AG20443 (cell line): Measurements from ENCODE around the gene VSX1.

Experiments used
- DNase-seq: peaks from one replicate; pipeline ENCODE4 v3.0.0; 2012; ENCODE audit warnings: low spot score, mixed read lengths

Gene VSX1

DNA sequence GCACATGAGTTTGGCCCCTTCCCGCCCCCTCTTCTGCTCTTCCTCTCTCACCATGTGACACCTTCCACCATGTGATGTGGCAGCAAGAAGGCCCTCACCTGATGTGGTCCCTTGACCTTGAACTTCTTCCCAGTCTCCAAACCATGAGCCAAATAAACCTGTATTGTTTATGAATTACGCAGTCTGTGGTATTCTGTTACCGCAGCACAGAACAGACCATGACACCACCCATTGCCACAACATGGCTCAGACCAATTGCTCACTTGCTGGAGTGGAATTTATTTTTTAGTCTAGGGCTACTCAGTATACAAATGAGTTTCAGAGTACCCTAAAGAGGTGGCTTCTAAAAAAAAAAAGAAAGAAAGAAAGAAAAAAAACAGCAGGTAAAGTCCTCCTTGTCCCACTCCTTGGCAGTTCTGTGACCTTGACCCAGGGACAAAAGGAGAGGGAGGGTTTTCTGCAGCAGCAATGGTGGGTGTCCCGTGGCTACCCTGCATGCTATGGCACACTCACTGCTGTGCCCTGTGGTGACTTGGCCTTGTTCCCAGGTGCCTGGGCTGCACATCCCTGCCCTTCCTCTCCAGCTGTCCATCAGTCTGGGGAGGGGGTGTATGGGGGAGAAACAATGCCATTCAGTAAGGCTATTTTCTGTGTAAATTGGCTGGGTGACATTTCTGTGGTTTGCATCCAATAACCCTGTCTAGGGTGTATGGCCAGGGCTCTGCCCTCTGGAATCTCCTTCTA is 5.4 kb upstream of the VSX1 start:
- DNase-seq, result no peak

DNA sequence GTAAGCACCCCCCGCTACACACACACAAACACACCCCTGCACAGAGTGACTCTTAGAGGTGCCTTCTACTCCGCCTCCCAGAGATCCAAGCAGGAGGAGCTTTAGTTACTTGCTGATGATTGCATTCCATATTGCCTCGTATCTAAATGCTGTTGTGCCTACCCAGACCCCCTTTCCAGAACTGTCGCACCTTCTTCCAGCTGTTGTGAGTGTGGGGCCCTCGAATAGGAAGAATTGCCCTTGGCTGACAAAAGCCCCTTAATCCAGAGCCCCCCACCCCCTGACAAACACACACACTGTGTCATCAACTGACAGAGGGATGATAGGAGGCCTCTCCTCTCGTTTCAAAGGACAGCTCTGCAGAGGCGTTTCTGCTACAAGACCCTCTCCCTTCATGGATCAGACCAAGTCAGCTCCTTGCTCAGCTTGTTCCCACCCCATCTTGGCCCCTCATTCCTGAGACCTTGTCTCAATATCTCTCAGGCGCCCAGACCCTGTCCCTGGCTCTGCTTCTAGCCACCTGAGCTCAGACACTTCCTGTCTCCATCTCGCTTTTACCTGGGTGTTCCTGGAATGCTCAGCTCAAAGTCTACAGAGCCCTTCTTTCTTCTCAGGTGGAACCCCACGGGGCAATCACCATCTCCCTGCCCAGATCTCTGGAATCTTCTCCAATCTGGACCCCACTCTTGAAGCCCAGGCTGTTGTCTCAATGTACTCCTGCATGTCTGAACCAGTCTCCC is 4.0 kb upstream of the VSX1 start:
- DNase-seq, result no peak

DNA sequence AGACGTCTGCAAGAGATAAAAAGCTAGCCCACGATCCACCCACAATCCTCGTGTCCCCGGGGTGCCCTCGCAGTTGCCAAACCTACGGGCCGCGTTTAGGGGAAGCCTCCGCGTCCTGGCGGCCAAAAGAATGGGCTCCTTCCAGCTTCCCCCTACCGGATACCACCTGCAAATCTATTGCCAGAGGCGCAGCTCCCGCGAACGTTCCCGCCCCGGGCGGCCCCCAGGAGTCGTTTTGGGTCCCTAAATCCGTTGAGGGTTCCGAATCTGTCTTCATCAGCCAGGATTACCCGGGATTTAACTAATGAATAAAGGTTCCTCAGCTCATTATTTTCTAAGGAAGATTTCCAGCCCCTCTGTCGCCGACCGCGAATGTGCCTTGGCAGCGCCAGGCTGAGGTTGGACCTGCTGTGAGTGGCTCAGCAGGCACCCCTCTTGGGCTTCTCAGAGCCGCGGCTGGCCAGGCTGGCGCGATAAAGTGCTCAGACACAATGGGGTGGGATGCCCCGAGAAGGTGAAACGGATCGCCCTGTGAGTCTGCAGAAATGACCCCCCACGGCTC is 2.8 kb upstream of the VSX1 start:
- DNase-seq, result no peak

DNA sequence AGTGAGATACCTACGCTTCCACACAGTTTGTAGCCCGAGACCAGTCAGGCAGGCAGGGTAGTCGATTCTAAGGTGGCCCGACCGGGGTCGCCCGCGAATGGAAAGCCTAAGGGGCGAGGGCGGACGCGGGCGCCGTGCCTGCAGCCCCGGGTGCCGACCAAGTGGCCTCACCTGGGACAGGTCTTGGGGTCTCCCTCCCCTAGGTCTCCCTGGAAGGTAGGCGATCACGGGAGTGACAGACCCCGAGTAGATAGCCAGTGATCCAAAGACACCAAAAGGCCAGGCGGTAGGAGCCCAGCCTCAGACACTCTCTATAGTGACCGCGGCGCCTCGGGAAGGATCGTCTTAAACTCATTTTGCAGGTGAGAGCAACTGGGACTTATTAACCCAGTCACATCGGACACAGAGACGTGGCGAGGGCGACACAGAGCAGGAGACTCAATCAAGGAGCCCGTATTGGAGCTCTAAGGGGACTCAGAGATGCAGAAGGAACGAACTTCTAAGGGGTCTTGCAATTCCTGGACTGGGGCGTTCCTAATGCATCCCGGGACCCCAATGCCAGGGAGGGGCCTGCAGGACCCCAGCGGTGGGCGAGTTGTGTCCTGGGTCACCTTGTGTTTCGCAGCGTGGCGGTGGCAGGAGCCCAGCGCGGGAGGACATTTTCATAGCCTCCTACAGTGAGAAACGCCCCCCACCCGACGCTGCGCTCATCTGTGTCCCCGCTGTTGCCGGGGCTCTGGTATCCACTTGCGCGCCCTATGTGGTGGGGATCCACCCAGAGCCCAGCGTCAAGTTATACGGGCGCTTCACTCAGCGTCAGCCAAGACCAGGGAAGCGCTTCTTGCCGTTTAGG is 2.1 kb upstream of the VSX1 start:
- DNase-seq, result no peak

DNA sequence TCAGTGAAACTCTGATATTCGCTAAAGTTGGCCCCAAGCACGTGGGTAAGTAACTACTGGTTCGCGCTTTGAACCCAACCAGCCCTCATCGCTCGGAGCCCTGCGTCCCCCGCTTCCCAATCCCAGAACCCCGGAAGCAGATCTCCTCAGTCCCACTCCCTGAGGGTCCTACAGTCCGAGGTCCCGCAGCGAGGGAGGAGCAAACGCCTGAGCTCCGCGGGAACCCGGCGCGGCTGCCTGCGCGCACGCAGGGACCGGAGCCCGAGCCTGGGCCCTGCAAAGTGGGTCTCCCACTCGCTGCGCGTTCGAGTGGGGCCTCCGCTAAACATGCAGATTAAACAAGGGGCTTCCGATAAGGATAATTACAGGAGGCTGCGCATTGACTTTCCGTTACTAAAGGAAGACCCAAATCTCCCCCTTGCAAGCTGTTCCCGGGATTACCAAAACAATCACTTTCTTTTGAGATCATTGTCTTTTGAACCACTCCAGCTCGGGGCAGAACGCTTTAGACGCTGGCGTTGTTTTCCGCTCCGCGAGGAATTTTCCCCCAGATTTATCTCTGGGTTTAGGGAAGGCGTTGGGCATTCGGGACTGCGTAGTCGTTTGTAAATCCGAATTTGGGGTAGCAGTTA is 1.3 kb upstream of the VSX1 start:
- DNase-seq, result no peak

DNA sequence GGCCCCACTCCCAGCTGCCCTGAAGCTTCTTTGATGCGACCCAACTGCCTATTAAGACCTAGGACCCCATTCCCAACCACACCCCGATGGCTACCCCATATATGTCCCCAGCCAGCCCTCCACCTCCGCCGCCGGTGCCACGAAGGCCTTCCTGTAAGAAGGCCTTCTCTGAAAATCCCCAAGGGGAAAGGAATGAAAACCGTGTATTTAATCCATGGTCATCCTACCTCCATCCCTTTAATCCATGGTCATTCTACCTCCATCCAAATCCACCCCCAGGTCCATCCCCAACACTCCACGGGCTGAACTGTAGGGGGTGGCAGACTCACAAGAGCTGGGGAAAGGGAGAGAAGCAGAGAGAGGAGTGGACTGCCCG is 545 bp upstream of the VSX1 start:
- DNase-seq, result no peak

DNA sequence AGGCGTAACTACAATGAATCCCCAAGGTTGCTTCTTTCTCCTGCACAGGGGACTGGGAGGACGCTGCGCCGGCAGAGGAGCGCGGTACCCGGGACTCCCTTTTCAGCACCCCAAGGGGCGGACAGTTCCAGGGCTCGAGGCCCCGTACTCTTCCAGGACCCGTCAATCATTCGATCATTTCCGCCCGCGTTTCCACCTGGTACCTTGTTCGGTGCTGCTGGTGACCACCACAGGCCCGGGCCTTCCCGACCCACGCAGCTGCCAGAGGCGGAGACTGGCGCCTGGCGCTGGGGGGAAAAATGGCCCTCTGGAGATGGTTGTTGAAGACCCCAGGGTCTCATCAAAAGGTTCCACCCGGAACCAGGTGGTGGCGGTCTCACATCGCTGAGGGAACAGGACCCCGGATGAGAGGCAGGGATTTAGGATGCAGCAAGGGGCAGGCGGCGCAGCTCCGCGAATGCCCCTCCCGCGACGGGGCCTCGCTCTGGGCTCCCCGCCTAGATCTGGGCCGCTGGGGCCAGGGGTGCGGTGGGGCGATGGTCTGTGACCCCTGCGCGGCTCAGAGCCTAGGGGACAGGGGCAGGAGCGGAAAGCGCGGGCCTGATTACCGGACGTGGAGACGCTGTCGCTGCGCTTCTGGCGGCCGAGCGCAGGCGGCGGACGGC is 744 bp downstream of the VSX1 start:
- peak; percentile 52 for DNase-seq

DNA sequence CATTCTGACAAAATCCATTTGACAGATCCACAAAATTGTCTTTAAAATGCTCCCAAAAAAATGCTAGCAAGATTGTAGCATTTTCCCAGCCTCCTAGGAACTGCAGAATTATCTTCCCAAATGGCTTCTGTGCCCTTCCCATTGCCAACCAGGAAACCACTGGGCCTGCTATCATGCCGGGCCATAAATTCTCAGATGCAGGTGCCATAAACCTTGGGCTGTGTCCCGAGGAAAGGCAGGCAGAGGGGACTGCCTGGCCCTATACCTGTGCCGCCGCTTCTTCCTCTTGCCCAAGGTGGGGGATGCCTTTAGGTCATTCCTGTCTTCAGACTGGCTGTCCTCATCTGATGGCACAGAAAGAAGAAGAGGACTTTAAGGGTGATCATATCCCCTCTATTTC is 2.8 kb downstream of the VSX1 start:
- no peak for DNase-seq

DNA sequence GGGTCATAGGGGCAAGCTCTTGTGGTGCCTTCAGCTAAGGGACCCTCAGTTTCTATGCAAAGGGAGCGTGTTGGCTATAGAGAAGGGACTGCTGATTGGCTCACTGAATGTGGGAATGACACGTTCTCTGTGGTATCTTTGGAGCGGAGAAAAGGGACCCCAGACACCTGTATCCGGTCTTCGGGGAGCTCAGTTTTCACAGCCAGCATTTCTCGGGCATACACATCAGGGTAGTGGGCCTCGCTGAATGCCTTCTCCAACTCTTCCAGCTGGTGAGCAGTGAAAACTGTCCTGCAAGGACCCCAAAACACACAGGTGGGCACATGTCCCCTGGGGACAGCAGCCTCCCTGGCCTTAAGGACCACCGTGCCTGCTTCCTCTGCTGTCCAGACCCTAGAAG is 3.3 kb downstream of the VSX1 start:
- no peak for DNase-seq

DNA sequence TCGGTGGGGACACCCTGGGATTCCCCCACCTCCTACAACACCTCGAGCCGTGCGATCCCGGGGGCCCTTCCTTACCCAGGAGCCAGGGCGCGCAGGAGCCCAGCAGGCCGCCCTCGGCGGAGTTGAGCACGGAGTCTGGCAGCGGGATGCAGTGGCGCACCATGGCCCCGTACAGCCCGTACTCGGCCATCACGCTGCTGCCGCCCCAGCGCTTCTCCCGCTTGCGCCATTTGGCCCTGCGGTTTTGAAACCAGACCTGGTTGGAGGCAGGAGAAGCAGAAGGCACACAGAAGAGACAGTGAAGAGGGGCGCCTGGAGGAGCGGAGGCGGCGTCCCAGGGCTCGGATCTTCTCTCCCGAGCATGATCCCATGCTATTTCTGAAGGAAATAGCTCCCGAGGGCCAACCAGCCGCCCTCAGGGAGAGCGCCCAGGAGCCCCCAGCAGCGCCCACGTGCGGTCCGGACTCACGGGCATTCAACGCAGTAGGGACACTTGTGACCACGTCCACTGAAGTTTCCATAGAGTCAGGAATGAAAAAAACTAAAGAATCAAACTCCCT is 4.3 kb downstream of the VSX1 start:
- DNase-seq, result peak; percentile 64

DNA sequence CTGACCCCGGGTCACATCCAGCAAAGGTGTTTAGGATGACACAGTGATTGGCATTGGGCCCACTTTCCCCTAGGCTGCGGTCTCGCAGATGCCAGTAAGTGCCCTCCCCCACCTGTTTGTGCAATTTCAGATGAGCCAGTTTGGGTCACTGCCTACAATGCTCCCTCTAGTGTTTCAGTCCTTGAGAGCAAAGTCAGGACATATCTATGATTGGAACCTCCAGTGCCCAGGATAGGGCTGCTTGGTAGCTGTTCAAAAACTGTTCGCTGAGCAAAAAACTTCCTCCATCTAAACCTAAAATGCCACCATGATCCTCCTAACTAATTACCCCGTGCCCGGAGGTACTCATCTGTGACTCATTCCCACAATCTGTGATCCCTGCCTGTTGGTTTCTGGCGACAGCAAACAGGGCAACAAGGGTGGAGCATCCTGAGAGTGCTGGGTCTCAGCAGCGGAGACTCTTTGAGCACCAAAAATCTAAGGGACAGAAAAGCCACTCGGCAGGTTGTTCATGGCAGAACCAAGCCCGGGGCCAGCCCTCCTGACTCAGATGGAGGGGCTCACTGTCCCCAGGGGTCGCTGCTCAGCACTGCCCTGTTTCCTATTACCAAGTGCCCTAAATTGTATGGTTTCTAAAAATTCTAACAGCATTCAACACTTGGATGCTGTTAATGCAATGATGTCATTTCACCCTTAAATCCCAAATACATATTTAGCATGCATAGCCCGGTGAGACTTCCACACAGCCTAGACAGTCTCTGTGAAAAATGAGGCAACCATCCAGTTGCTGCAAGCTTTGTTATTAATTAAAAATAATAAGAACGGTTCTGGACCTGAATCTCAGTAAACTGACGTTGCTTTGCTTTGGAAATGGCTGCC is 5.0 kb downstream of the VSX1 start:
- DNase-seq, result peak; percentile 58

DNA sequence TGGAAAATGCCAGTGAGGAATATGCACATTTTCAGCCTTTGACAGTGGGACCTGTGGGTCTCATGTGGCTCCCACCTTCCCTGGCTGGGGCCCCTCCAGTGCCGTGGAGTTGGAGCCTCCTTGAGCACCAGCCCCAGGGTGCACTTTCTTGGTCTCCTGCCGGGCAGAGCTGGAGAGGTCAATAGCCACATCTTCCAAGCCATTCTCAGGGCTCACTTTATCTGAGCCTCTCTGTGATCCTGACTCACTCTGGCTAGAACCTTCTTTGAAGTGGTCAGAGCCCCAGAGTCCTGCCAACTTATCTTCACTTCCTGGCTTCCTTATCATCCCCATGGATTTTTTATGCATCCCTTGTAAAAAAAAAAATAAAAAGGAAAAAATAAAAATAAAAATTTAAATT is 5.7 kb downstream of the VSX1 start:
- no peak for DNase-seq

DNA sequence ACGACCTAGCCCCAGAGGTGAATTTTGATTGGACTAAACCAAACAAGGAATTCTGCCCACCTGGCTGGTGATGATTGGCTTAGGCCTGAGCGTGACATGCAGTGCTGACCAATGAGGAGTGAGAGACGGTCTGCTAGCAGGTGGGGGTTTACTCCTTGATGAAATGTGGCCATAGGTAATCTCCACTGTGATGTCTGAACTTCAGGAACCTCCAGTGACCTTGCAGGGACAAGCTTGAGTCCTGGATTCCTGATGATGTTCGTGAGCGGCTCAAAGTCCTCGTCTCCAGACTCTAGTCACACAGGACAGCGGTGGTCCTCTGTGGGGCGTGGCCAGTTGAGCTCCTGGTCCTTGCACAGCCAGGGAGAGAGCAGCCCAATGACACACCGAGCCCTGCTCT is 8.4 kb downstream of the VSX1 start:
- no peak for DNase-seq

DNA sequence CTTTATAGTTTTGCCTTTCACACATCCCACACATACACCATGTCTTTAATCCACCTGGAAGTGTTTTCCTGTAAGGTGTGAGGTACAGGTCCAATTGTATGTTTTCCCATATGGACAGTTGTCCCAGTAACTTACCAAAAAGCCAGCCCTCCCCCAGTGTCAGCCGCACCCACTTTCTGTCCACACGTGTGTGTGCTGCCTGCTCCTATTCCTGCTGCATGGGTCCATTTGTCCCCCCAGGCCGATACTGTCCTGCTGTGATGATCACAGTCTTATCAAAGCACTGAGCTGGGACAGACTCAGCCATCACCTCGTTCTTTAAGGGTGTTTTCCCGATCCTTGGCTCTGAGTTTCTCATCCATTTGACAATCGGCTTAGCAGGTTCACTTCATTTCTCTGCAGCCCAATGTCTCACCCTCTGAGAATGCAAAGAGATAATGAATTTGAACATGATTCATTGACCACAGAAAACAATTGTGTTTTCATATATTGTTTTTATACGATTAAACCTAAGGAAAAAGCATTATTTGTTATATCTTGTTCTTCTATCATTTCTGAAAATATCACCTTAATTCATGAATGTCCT is 9.6 kb downstream of the VSX1 start:
- DNase-seq, result no peak

DNA sequence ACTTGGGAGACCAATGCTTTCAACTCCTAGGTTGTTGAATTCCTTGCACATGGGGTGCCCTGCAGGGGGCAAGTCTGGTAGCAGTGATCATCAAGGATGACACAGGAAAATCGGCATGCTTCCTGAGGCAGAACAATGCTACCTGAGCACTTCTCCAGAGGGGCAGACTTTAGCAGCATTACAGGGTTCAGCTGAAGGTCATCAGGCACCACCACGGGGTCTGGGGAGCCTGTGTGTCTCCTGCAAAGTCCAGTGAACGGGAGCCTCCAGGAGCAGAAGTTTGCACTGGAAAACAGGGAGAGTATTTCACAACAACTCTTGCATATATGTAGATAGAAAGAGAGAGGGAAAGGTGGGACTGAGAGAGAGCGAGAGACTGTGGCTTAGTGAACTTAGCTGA is 10.2 kb downstream of the VSX1 start:
- no peak for DNase-seq

DNA sequence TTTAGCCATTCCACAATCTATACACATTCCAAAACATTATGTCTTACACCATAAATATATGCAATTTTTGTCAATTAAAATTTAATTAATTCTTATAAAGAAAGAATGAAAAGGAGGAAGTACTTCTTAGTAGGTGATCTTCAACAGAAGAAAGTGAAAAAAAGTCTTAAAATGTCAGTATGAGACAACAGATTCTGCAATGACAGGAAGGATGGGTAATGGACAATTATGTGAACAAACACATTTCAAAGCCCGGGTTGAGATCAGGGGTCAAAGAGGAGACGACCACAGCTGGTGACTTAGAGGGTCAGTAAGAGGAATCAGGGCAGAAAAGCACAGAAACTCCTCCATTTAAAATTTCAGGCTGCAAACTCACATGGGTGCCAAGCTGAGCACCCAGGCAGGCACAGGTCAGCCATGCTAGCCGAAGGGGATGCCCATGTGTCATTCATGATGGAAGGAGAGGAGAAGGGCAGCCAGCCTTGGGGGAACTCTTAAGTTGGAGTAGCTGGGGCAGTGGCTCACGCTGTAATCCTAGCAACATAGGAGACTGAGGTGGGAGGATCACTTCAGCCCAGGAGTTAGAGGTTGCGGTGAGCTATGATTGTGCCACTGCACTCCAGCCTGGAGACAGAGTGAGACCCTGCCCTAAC is 11.0 kb downstream of the VSX1 start:
- no peak for DNase-seq

DNA sequence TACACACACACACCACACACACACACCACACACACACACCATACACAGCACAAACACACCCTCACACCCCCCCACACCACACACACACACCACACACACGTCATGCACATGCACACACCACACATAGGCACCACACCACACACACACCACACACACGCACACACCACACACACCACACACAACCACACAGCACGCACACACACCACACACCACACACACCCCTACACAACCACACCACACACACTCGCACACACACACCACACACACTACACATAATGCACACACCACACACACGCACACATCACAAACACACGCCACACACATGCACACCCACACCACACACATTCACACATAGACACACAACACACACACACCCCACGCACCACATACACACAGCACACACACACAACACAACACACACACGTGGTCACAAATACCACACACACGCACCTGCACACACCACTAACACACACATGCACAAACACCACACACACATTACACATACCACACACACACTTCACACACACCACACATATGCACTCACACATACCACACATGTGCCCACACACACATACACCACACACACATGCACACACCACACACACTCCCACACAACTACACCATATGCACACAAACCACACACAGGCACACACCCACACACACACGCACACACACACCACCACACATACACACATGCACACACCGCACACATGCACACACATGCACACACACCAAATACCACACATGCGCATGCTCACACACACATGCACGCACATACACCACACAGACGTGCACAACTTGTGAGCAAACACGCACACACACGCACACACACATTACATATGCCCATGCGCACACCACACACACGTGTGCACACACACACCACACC is 14.6 kb downstream of the VSX1 start:
- DNase-seq, result no peak

DNA sequence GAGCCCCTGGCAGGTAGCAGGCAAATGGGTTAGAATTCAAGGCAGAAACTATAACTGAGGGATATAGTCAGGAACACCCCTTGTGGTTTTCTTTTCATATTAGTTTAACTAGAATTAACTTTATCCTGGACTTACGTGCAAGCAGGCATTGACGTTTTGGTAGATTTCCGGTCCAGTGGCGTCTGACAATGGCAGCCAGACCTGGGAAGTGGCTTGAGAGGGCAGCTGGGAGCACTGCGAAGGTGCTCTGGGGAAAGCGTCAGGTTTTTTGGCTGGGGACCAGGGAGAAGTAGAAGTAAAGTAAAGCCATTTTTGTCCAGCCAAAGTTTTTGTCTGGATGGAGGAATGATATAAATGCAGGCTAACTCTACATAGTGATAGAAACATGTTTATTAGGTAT is 15.6 kb downstream of the VSX1 start:
- no peak for DNase-seq
